LoVo (cell line): ENCODE measurements around the gene PSPN.
"Not testable (repeated sequence)": the region's sequence is repeated elsewhere in the genome, so short reads cannot be mapped to it uniquely, and the experiment has no call there.

ENCODE experiments used
- DNase-seq: peaks from one replicate; pipeline ENCODE4 v3.0.0-alpha.2; 2016; ENCODE audit warnings: low spot score

Gene PSPN

DNA sequence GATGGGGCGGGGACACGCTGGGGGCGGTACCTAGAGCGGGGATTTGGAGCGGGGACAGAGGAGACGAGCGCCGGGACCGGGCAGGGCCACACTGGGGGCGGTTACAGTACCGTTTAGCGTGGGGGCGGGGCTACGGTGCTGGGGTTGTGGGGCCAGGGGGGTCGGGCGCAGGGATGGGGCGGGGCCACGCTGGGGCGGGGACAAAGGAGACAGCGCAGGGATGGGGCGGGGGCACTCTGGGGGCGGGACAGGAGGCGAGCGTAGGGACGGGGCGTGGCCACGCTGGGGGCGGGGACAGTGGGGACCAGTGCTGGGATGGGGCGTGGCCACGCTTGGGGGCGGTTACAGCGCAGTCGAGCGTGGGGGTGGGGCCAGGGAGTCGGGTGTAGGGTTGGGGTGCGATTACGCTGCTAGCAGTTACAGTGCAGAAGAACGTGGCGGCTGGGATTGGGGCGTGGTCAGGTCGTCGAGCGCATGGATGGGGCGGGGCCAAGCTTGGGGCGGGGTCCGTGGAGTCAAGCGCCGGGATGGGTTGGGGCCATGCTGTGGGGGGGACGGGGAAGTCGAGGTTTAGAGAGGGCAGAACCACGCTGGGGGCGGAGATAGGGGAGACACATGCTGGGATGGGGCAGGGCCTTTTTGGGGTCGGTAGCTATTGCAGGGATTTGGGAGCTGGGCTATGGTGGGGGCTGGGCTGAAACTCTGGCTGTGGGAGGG, 2.5 kb downstream of the PSPN start:
- peak; percentile 98 for DNase-seq

DNA sequence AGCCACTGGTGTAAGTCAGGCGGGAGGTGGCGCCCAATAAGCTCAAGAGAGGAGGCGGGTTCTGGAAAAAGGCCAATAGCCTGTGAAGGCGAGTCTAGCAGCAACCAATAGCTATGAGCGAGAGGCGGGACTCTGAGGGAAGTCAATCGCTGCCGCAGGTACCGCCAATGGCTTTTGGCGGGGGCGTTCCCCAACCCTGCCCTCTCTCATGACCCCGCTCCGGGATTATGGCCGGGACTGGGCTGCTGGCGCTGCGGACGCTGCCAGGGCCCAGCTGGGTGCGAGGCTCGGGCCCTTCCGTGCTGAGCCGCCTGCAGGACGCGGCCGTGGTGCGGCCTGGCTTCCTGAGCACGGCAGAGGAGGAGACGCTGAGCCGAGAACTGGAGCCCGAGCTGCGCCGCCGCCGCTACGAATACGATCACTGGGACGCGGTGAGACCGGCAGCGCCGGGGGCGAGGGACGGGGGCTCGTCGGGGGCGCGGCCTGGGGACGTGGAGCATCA, 3.1 kb downstream of the PSPN start, which contains the start of gene ALKBH7:
ALKBH7 (plus strand) TSS at position 201 of the 502 bp plus-strand sequence; CDS start at position 228, 27 bp downstream.
- peak; percentile 100 for DNase-seq

DNA sequence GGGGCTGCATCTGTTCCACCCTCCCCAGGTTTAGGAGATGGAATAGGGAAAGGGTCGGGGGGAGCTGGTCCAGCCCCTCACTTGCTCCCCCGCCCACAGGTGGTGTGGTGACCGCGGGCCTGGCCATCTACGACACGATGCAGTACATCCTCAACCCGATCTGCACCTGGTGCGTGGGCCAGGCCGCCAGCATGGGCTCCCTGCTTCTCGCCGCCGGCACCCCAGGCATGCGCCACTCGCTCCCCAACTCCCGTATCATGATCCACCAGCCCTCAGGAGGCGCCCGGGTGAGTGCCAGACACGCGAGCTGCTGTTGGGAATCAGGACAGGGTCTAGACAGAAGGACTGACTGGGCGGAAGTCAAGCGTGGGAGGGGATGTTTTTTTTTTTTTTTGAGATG, 11.4 kb downstream of the PSPN start:
- DNase-seq, result no peak

DNA sequence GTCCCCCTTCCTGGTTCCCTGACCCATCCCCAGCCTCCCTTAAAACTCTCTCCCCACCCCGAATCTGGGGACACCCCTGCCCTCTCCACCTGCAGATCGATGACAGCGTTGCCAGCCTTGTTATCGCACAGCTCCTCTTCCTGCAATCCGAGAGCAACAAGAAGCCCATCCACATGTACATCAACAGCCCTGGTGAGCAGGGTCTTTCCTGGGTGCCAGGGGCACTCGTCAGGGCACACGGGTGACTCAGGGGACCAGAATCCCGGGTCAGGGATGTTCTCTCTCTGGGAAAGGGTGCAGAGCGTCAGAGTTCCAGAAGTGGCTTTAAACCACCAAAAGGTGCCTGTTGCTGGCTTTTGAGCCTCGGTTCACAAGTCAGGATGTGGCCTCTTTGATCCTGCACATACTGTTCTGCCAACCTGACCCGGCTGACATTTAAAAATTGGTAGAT, 13.4 kb downstream of the PSPN start:
- DNase-seq, result no peak

DNA sequence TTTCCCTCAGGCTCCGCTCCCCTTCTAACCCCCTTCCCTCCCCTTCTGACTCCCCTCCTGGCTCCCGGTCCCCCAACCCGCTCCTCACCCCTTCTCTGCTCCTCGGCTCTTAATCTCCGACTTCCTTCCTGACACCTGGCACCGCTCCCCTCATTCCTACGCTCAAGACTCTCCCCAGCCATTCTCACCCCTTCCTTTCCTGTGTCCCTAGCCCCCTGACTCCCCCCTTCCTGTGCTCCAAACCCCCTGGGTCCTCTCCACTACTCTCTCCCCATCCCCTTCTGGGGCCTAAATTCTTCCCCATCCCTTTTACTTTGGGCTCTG, 13.7 kb downstream of the PSPN start:
- DNase-seq, result no peak

DNA sequence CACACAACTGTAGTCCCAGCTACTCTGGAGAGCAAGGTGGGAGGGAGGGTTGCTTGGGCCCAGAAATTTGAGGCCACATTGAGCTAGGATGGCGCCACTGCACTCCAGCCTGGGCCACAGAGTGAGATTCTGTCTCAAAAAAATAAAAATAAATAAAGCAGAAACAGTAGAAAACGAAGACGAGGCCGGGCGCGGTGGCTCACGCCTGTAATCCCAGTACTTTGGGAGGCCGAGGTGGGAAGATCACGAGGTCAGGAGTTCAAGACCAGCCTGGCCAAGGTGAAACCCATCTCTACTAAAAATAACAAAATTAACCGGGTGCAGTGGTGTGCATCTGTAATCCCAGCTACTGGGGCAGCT, 14.9 kb downstream of the PSPN start:
- not testable (repeated sequence) for DNase-seq

DNA sequence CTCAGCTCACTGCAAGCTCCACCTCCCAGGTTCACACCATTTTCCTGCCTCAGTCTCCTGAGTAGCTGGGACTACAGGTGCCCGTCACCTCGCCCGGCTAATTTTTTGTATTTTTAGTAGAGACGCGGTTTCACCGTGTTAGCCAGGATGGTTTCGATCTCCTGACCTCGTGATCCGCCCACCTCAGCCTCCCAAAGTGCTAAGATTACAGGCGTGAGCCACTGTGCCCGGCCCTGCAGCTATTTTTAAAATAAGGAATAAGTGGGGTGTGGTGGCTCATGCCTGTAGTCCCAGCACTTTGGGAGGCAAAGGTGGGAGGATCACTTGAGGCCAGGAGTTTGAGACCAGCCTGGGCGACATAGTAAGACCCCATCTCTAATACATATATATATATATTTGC, 15.3 kb downstream of the PSPN start:
- DNase-seq, result not testable (repeated sequence)

DNA sequence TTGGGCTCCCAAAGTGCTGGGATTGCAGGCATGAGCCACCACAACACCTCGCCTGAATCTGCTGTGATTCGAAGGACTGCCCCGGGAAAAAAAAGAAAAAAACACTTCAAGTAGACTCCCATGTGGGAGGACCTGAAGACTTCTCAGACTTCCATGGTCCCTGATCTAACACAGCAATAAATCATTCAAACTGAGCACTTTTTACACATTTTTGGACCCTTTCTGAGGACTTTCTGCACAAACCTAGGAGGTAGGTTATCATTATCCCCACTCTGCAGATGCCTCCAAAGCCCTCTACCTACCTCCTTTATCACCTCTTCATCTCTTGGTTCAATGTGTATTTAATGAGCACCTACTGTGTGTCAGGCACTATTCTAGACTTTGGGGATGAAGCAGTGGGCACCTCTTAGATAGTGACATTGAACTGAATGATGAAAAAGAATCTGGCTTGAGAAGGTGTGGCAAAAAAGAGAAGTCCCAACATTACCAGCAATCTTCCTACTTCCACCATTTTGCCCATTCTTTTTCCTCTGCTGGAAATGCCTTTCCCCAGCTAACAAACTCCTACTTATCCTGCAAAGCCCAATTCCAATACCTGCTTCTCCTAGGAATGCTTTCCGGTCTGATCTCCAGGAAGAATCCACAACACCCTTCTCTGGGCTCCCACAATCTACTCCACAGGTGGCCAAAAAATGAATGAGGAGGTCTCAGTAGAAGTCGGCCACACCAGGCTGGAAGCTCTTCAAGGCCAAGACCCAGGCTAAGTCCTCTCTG, 16.0 kb downstream of the PSPN start:
- no peak for DNase-seq

DNA sequence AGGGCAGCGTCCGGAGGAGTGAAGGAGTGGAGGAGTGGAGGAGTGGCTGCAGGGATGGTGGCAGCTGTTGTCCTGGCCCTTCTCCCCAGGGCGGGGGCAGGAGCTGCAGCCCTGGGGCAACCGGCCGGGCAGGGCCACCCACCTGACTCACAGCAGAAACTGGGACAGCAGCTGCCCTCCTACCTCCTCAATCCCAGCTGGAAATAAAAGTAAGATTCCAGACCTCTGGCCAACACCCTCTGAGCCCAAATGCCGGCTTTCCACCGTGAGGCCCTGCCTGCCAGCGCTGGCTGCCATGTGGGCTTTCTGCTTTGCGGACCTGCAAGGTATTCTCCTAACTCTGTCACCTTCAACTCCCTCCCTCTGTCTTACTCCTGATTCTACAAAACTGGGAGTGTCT, 17.7 kb downstream of the PSPN start:
- no peak for DNase-seq

DNA sequence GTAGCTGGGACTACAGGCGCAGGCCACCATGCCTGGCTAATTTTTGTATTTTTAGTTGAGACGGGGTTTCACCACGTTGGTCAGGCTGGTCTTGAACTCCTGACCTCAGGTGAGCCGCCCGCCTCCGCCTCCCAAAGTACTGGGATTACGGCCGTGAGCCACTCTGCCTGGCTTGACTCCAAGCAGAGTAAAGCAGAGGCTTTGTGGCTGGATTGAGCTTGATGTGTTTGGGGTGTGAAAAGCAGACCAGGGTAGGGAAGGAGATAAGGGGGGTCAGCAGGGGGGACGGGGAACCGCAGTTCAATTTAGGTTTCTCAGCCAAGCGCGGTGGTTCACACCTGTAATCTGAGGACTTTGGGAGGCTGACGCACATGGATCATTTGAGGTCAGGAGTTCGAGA, 18.6 kb downstream of the PSPN start:
- DNase-seq, result no peak

DNA sequence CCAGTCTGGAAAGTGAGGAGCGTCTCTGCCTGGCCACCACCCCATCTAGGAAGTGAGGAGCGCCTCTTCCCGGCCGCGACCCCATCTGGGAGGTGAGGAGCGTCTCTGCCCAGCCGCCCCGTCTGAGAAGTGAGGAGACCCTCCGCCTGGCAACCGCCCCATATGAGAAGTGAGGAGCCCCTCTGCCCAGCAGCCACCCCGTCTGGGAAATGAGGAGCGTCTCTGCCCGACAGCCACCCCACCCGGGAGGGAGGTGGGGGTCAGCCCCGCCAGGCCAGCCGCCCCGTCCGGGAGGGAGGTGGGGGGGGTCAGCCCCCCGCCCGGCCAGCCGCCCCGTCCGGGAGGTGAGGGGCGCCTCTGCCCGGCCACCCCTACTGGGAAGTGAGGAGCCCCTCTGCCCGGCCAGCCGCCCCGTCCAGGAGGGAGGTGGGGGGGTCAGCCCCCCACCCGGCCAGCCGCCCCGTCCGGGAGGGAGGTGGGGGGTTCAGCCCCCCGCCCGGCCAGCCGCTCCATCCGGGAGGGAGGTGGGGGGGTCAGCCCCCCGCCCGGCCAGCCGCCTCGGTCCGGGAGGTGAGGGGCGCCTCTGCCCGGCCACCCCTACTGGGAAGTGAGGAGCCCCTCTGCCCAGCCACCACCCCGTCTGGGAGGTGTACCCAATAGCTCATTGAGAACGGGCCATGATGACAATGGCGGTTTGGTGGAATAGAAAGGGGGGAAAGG, 20.3 kb downstream of the PSPN start:
- not testable (repeated sequence) for DNase-seq

DNA sequence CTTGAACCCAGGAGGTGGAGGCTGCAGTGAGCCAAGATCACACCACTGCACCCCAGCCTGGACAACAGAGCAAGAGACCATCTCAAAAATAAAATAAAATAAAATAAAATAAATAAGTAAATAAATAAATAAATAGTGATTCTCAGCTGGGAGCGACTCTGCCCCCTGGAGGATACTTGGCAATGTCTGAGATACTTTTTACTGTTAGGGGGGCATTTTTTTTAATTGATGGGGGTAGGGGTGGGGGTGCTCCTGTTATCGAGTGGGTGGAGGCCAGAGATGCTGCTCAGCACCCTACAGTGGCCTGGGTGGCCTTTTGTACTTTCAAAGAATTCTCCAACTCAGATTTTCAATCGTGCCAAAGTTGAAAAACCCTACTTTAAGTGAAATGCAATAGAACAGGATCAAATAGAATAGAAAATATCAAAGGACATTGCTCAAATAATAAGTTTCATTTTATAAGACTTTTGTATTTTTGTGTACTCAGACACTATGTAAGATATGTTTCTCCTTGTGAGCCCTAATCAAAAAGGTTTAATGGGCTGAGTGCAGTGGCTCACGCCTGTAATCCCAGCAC, 21.5 kb downstream of the PSPN start:
- DNase-seq, result no peak

DNA sequence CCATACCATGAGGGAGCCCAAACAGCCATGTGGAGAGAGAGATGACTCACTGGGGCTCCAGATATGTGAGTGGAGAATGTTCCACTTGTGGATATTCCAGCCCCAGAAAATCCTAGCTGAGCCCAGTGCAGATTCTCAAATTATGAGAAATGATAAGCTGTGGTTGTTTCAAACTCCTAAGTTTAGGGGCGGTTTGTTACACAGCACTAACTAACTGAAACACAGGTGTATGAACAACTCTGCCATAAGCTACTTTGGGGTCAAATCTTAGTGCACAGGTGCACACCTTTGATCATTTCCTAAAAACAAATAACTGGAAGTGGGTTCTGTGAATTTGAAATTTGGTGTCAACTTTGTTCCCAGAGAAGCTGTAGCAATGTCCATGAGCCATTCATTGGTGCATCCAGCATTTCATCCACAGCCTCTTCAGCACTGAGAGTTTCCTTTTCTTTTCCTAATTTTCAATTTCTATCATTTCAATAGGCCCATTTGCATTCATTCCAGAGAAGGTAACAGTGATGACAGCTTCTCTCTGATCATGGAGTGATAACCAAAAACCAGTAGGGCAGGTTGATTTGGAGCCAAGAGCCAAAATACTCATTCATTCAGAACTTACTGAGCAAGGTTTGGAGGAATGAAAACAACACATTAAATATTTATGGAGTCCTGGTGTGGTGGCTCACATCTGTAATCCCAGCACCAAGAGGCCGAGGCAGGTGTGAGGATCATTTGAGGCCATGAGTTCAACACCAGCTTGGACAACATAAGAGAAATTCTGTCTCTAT, 23.2 kb downstream of the PSPN start:
- DNase-seq, result no peak

DNA sequence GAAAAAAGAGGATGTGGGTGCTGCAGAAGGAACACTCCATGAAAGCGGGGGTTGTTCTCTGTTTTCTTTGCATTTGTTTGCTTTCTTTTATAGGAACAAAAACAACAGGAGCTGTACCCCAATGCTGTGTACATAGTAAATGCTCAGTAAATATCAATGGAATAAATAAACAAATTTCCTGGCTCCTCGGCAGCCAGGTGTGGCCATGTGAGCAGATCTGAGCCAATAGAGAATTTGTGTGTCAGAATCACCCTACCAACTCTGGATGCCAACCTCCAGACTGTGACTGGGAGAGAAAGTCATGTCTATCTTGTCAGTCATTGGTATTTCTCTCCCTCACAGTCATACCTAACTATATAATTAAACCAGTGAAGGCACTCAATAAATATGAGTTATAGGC, 25.0 kb downstream of the PSPN start:
- no peak for DNase-seq

DNA sequence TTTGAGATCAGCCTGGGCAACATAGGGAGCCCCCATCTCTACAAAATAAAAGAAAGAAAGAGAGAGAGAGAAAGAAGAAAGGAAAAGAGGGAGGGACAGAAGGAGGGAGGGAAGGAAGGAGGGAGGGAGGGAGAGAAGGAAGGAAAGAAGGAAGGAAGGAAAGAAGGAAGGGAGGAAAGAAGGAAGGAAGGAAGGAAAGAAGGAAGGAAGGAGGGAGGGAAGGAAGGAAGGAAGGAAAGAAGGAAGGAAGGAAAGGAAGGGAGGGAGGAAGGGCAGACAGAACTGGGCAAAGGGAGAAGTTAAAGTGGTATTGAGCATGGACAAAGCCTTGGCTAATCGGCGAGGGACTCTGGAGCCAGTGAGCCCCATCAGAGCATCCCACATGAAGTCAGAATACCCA, 26.5 kb downstream of the PSPN start:
- DNase-seq, result not testable (repeated sequence)

DNA sequence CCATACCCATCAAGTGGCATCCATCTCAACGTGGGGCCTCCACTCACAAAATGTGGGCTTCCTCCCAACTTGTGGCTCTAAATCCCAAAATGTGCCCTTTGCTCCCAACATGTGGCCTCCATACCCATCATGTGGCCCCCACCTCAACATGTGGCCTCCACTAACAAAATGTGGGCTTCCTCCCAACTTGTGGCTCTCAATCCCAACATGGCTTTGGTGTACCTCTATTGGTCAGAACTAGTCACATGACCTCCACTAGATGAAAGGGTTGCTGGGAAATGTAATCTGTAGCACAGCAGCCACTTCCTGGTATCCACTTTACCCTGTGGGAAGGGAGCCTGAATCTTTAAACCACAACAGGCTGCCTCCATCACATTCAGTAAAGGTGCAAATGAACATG, 32.3 kb downstream of the PSPN start:
- DNase-seq, result no peak

DNA sequence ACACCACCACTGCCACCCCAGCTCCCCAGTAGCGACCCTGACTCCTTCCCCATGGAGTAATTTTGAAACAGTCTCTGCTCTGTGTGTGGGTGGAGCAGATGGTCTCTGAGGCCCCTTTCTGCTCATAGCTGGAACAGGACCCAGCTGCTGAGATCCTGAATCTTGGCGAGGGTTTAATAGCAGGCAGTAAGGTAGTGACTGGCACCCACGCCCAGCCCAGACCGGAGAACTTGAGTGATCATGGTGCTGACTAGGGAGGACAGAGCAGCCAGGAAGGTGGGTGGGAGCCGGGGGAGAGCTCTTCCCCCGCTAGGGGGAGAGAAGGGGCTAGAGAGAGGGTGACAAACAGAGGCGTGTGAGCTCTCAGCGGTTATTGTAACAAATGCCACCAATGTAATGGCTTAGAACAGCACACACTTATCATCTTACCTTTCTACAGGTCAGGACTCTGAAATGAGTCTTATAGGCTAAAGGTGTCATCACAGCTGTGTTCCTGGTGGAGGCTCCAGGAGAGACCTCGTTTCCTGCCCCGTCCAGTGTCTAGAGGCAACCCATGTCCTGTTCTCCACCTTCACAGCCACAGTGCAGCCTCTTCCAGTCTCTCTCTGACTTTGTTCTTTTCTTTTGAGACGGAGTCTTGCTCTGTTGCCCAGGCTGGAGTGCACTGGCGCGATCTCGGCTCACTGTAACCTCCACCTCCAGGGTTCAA, 35.1 kb downstream of the PSPN start:
- no peak for DNase-seq

DNA sequence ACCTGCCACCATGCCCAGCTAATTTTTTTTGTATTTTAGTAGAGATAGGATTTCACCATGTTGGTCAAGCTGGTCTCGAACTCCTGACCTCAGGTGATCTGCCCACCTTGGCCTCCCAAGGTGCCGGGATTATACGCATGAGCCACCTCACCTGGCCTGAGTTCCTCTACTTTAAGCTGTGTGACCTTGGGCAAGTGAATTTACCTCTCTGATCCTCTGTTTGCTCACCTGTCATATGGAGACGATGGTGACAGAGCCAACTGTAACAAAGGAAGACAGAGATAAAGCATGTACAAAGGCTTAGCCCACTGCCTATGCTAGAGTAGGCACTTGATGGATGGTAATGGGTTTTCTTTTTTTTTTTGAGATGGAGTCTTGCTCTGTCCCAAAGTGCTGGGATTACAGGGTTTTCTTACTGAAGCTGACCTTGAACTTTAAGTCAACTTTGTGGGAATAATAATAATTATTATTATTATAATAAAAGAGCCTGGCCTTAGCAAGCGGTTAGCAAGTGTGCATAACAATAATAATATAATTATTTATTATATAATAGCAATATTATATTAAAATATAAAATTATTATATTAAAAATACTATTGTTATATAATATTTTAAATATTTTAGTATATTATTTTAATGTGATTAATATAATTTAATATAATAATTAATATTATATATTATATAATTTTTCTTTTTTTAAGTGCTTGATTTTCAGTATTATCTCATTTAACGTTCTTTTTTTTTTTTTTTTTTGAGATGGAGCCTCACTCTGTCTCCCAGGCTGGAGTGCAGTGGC, 41.0 kb downstream of the PSPN start:
- DNase-seq, result no peak

DNA sequence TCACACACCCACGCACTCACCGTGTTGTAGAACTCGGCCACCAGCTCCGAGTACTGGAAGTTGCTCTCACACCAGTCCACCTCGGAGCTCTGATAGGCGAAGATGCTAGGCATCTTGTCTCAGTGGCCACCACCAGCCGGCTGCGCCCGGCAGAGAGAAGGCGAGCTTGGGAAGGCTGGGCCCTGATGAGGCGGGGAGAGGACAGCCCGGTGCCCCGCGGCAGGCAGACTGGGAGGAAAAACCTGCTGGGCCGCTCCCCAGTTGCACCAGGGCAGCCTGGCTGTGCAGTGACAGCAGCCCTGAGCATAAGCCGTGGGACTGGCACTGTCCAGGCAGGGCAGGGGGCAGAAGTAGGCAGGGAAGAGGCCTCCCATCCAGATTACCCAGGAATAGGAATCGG, 42.3 kb downstream of the PSPN start, which contains the start of gene ACER1:
ACER1 (minus strand) TSS at position 174 of the 400 bp plus-strand sequence; CDS start at position 113, 61 bp downstream.
- no peak for DNase-seq

DNA sequence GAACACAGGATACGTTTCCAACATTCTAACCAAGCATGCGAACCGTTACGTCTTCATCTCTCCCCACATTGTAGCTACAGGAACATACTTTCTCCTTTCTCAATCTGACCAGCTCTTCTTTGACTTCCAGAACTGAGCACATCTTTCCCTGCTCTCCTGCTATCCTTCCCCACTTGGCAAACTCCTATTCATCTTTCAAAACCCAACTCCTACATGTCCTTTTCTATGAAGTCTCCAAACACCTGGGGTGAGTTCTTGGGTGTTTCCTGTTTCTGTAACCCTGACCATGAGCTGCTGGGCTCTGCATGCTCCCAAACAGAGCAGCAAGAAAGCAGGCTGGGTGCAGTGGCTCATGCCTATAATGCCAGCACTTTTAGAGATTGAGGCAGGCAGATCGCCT, 48.9 kb downstream of the PSPN start:
- DNase-seq, result no peak
